Measurements from ENCODE around the gene SELENOH.
"Not testable (repeated sequence)": the region's sequence is repeated elsewhere in the genome, so short reads cannot be mapped to it uniquely, and the experiment has no call there.

SELENOH gene, protein sequence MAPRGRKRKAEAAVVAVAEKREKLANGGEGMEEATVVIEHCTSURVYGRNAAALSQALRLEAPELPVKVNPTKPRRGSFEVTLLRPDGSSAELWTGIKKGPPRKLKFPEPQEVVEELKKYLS

DNA sequence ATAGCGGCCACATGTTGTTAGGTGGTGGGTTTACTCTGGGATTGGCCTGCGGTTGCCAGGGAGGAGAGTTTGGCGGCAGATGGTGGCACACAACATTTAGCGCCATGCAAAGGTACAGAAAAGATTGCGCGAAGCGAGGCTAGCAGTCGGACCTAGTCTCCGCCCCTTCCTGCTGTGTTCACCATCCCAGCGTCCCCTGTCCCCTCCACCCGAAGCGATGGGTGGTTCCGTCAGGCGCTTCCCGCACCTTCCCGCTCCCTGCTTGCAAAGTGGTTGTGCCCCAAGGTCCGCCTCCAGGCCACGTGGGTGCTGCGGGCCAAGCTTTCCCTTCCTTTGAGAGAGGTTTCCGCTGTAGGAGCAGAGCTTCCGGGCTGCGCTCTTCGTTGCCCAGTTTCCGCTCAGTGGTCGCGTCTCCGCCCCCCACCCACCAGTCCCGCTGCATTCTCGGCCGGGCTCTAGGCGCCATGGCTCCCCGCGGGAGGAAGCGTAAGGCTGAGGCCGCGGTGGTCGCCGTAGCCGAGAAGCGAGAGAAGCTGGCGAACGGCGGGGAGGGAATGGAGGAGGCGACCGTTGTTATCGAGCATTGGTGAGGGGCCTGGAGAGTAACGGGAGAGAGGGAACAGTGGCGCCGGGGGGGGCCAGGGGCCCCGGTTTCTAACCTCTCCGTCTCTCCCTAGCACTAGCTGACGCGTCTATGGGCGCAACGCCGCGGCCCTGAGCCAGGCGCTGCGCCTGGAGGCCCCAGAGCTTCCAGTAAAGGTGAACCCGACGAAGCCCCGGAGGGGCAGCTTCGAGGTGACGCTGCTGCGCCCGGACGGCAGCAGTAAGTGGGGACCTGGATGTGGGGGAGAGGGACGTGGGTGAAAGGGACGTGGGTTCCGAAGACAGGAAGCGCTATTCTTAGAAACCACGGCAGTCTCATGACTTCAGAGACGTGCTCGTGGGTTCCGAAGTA is at the start of gene SELENOH:
Gene SELENOH (plus strand): TSS at position 360 of the 955 bp plus-strand sequence. CDS start 105 bp downstream, at position 465.
- in situ Hi-C loops (cut with MboI; ENCODE audit: low sequenced_read_pairs), result loop anchor here (10.0 kb wide), 1 partner anchor 53 kb away; no protein-coding TSS in a partner anchor

DNA sequence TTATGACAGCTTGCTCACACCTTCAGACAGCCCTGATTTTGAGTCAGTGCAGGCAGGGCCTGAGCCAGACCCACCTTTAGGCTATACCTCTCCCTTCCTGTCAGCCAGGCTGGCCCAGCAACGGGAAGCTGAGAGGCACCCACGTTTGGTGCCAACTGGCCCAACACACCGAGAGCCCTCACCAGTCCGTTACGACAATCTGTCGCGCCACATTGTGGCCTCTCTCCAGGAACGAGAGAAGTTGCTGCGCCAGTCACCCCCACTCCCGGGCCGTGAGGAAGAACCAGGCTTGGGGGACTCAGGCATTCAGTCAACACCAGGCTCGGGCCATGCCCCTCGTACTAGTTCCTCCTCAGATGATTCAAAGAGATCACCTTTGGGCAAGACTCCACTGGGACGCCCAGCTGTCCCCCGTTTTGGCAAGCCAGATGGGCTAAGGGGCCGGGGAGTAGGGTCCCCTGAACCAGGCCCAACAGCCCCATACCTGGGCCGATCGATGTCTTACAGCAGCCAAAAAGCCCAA is 42.4 kb upstream of the SELENOH start:
- in situ Hi-C loops (cut with MboI; ENCODE audit: low sequenced_read_pairs), result no loop called here

DNA sequence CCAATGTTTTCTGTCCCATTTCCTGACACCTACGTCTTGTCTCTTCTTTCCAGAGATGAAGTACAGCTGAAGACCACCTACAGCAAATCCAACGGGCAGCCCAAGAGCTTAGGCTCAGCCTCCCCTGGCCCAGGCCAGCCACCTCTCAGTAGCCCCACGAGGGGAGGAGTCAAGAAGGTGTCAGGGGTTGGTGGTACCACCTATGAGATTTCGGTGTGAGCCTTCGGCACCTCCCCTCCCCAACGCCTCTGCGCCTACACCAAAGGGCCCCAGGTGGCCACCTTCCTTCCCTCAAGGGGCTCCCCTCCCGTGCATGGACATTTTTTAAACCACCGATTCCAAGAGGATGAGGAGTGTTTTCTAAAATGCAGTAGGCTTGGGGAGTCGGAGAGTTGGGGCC is 41.5 kb upstream of the SELENOH start:
- in situ Hi-C loops (cut with MboI; ENCODE audit: low sequenced_read_pairs), result no loop called here

DNA sequence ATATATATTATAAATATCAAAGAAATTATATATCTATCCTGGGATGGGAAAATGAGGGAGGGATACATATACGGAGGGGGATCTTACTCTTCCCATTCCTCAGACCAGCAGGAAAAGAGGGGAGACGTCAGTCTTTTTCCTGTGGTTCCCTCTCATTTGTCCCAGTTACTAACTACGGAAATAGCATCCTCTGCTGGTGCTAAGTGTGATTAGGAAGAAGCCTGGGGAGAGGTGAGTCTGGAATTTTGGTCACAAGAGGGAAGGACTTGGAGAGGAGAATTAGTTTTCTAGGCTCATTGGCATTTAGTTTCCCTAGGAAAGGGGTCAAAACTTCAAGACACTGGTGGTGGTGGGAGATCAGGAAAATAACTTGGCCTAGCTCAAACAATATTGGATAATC is 40.9 kb upstream of the SELENOH start:
- in situ Hi-C loops (cut with MboI; ENCODE audit: low sequenced_read_pairs), result no loop called here

DNA sequence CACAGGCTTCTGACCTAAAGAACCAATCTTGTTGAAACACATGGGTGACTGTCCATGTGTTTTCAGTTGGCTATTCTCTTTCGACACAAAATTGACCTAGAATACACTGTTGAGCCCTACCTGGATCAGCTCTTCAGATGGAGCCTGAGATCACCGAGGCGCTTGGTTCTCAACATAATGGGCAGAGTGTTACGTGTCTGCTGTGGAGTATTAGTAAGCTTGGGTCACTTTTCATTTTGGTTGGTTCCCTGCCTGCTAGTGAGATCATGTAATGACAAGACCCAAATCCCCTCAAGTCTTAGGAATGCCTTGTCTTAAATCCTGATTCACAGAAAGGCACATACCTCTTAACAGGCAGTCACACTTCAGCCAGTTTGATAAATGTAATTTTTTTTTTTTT is 38.0 kb upstream of the SELENOH start:
- in situ Hi-C loops (cut with MboI; ENCODE audit: low sequenced_read_pairs), result no loop called here

DNA sequence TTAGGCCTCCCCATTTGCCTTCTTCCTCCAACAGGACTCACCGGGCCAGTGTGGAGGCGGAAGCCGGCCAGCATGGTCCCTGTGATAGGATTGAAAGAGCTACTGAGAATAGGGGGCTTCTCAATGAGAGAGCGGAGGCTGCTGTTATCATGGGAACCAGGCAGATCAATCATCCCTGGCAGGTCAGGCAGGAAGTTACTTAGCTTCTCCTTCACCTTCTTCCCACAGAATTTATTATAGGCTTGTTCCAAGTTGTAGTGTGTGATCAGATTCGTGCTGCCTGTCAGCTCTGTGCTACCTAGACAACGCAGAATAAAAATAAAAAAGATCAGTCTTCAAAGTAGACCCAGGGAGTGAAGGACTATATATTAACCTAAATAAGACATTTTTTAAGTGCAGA is 36.4 kb upstream of the SELENOH start:
- in situ Hi-C loops (cut with MboI; ENCODE audit: low sequenced_read_pairs), result no loop called here

DNA sequence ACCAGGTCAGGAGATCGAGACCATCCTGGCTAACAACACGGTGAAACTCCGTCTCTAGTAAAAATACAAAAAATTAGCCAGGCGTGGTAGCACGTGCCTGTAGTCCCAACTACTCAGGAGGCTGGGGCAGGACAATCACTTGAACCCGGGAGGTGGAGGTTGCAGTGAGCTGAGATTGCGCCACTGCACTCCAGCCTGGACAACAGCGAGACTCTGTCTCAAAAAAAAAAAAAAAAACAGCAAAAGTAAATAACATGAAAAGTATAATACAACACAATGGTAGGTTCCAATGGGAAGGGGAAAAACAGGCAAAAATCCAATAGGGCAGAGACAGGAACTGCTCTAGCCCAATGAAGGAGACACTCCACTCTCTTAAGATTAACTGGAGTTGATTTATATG is 35.9 kb upstream of the SELENOH start:
- in situ Hi-C loops (cut with MboI; ENCODE audit: low sequenced_read_pairs), result not testable (repeated sequence)

DNA sequence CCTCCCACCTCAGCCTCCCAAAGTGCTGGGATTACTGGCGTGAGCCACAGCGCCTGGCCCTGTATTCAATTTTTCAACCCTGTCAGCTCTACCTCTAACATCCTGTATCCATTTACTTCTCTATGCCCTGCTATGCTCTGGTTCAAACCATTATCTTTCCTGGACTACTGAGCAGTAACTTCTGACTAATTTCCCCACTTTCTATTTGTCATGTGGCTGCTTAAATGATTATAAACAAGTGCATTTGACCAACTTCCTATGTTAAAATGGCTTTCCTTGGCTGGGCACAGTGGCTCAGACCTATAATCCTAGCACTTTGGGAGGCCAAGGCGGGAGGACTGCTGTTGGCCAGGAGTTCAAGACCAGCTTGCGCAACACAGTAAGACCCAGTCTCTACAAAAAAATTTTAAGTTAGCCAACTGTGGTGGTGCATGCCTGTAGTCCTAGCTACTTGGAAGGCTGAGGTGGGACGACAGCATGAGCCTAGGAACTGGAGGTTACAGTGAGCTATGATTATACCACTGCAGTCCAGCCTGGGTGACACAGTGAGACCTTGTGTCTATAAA is 31.4 kb upstream of the SELENOH start:
- in situ Hi-C loops (cut with MboI; ENCODE audit: low sequenced_read_pairs), result no loop called here

DNA sequence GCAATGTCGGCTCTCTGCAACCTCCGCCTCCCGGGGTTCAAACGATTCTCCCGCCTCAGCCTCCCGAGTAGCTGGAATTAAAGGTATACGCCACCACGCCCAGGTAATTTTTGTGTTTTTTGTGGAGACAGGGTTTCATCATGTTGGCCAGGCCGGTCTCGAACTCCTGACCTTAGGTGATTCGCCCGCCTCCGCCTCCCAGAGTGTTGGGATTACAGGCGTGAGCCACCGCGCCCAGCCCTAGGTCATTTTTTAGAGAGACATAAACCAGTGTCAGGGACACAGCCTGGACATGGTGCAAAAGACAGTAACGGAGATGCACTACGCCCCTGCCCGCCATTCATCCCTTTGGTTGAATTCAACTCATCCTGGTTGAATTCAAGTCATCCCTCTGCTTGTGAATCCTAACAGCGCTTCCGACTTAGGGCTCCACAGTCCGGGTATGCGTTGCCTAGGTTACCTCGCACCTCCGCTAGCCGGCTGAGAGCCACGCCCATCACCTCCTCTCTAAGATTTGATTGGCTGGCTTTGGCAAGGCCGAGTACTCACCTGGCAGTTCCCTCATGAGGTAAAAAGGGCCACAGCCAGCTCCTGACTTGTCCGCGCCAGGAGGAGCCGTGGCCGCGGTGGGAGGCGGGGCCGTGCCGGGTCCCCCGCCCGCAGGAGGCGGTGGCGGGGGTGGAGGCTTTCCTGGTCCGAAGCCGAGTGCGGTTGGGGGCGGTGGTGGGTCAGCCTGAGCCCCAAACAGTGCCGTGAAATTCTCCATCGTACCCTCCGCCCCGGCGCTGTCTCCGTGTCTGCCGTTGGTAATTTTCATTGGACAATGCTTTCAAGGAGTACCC is 29.7 kb upstream of the SELENOH start, which contains the start of gene MED19:
Gene MED19 (minus strand): TSS at position 802 of the 842 bp plus-strand sequence. CDS start 36 bp downstream, at position 766.
- in situ Hi-C loops (cut with MboI; ENCODE audit: low sequenced_read_pairs), result no loop called here

DNA sequence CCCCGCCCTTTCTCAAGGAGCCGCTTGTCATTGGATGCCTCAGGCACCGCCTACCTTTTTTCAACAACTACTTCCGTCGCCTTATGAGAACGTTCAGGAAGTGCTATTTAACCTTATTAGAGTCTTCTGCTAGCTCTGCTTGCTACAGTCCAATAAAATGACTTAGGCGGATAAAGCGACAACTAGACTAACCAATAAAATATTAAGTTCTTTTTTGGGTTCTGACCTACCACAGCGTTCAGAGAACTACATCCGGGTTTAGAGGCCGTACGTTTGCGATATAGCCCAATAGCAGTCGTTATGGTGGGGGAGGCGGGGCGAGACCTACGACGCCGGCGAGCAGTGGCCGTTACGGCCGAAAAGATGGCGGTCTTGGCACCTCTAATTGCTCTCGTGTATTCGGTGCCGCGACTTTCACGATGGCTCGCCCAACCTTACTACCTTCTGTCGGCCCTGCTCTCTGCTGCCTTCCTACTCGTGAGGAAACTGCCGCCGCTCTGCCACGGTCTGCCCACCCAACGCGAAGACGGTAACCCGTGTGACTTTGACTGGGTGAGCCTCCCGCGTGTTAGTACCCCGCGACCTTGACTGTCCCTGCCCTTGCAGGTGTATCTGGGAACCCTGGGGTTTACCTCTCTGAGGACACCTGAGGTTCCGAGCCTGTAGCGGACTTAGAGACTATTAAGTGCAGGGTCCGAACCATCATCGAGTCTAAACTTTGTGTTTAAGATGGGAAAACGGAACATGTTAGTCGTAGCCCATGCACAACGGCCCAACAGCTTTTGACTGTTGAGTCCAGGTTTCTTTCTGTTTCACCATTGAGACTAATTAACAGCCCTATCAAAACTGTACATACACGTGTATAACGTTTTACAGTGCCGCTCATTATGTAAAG is 28.8 kb upstream of the SELENOH start, which contains the start of gene TMX2:
Gene TMX2 (plus strand): TSS at position 338 of the 895 bp plus-strand sequence. CDS start 26 bp downstream, at position 364.
- in situ Hi-C loops (cut with MboI; ENCODE audit: low sequenced_read_pairs), result no loop called here

DNA sequence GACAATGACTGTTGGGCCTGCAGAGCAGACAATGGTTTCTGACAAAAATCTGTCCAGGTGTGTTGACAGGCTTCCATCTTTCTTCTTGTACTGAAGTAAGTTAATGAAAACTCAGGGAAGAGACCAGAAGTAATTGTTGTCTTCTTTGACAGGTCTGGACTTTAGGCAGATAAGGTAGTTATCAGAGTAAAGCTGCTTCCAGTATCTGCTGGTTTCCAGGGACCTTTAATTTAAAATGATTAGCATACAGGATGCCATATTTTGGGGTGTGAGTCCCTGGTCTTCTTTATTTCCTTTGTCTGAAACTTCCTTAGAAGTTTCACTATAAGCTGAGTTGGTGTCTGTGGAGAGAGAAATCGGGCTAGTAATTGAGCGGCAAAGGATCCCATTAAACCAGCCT is 27.5 kb upstream of the SELENOH start:
- in situ Hi-C loops (cut with MboI; ENCODE audit: low sequenced_read_pairs), result no loop called here

DNA sequence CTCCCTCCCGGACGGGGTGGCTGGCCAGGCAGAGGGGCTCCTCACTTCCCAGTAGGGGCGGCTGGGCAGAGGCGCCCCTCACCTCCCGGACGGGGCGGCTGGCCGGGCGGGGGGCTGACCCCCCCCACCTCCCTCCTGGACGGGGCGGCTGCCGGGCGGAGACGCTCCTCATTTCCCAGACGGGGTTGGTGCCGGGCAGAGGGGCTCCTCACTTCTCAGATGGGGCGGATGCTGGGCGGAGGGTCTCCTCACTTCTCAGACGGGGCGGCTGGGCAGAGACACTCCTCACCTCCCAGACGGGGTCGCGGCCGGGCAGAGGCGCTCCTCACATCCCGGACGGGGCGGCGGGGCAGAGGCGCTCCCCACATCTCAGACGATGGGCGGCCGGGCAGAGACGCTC is 24.6 kb upstream of the SELENOH start:
- in situ Hi-C loops (cut with MboI; ENCODE audit: low sequenced_read_pairs), result not testable (repeated sequence)

DNA sequence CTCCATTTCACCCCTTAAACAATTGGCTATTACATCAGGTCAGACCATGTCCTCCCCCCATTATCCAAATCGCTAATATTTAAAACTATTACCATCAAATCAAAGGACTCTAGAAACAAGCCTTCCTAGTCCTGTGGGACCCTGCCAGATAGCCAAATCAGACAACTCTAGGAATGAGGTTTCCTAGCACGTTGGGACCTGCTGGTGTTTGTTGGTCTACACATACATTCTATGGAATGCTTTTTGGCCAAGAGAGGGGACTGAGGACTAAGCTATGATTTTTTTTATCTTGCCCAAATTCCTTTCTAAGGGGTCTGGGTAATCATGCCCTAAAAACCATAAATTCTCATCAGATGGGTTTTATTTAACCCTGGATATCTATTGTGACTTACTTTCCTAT is 14.1 kb upstream of the SELENOH start:
- in situ Hi-C loops (cut with MboI; ENCODE audit: low sequenced_read_pairs), result no loop called here

DNA sequence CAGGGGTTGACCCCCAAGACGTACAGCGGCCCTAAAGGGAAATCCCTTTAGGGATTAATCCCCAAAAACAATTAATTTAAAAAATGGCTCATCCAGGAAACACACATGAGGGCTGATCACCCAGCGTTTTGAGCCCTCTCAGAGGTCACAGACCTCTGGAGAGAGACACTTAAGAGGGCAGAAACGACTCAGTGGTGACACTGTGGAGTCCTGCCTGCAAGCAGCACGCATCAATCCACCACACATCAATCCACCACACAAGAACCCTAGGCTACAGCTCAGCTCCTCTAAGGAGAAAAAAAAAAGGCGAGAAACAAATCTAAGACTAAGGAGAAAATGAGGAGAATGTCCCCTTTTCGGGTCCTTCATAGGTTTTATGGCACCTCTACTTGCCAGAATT is 12.5 kb upstream of the SELENOH start:
- in situ Hi-C loops (cut with MboI; ENCODE audit: low sequenced_read_pairs), result no loop called here

DNA sequence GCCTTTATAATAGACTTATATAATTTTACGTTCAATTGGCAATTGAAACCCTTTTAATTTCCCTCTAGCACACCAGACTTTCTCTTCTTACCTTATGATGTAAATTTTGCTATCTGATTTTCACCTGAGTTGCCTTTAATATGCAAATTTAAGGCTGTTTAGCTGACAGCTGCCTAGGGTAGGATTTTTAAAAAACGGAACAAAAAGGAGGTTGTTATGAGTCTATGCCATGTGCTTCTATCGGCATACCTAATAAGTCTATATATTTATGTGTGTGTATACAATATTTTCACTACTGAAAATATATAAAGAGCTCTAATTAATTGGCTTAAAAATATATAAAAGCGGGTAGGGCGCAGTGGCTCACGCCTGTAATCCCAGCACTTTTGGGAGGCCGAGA is 11.8 kb upstream of the SELENOH start:
- in situ Hi-C loops (cut with MboI; ENCODE audit: low sequenced_read_pairs), result no loop called here

DNA sequence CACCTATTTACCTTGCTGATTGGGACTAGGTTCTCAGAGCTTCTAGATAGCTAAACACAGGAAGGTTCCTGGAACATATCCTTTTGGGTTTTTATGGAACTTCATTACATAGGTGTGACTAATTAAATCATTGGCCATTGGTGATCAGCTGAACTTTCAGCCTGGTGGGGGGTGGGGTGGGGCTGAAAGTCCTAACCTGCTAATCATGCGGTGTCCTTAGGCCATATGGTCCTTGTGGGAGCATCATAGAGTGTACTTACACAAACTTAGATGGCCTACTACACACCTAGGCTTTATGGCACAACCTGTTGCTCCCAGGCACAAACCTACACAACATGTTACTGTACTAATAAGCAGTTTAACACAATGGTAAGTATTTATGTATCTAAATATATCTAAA is 8.6 kb upstream of the SELENOH start:
- in situ Hi-C loops (cut with MboI; ENCODE audit: low sequenced_read_pairs), result no loop called here

DNA sequence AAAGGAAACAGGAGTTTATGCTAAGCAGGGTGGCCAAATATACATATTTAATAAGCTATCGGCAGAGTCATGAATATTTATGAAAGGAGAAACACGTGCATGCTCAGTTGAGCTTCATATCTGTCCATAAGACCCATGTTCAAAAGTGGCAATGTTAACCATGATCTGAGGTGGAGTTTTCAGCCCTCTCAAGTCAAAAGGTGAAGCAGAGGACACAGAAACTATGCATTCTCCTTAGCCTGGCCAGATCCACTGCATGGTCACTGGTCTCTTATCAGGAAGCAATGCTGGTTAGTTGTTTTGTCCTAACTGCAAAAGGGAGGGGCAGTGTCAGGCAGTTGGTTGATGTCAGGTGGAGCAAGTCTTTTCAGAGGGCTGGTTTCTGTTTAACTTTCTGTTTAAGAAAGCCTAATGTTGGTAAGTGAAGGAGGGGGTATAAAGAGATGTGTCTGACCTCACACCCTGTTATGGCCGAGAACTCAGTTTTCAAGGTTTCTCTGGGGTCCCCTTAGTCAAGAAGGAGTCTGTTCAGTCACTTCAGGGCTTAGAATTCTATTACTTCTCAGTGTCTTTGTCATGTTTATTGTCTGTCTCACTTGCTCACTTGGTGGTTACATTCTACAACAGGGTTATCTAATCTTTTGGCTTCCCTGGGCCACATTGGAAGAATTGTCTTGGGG is 5.5 kb upstream of the SELENOH start:
- in situ Hi-C loops (cut with MboI; ENCODE audit: low sequenced_read_pairs), result no loop called here

DNA sequence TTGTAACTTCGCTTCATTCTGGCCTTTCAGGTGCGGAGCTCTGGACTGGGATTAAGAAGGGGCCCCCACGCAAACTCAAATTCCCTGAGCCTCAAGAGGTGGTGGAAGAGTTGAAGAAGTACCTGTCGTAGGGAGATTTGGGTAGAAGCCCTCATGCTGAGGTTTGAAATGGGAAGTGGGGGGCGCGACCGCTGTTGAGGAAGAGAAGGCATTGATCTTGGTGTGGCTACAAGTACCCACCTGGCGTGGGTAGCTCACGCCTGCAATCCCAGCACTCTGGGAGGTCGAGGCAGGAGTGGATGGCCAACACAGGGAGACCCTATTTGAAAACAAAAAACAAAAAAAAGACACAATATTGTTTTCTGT is 779 bp downstream of the SELENOH start:
- in situ Hi-C loops (cut with MboI; ENCODE audit: low sequenced_read_pairs), result loop anchor here (10.0 kb wide), 1 partner anchor 53 kb away; no protein-coding TSS in a partner anchor

DNA sequence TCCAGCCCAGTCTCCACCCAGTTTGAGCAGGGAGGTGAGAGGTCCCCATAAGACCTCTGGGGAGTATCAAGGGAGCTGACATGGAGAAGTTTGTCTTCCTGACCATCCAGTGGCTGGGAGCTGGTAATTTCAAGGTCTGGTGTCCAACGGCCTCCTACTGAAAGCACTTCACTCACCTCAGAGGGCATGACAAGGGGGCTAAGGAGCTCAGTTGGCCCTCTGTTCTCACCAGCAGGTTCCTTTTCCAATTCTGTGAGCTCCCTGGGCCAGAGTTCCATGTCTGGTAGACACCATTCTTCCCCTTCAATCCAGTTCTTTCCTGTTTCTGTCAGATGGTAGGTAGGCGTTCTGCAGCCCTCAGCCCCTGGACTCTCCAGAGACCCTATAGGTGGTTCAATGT is 3.1 kb downstream of the SELENOH start:
- in situ Hi-C loops (cut with MboI; ENCODE audit: low sequenced_read_pairs), result loop anchor here (10.0 kb wide), 1 partner anchor 50 kb away; no protein-coding TSS in a partner anchor

All from HL-60/S4 treated with retinoic acid at 250 ng/mL for 4 days and 3 days (cell line).